WTC11 (cell line): Measurements from ENCODE around the gene TMEM260. TPM values are rescaled to one million over a fixed set of nuclear protein-coding genes. Genes with fewer than 3 reads are reported as not detected.
"Not testable (repeated sequence)": the region's sequence is repeated elsewhere in the genome, so short reads cannot be mapped to it uniquely, and the experiment has no call there.

Source experiments
- ATAC-seq: fragments of 200-7000 bp; cut with Tn5 transposase; 2 replicates; pipeline ENCODE4 v1.10.0; 2021; ENCODE audit warnings: mild to moderate bottlenecking, moderate library complexity
- CTCF ChIA-PET: fragments of 300-600 bp; sonication (Branson Sonifier 250); formaldehyde crosslinking; loops from one replicate; lab custom pipeline; 2021; ENCODE audit warnings: antibody characterized with exemption; lab: Charles Lee
- POLR2A ChIA-PET: fragments of 350-600 bp; sonication (Branson Sonifier 250); formaldehyde crosslinking; loops from one replicate; lab custom pipeline; 2021; ENCODE audit warnings: antibody characterized with exemption; lab: Charles Lee
- DNase-seq: peaks from one replicate; pipeline ENCODE4 v3.0.0; 2021; ENCODE audit warnings: low spot score
- H3K27ac Mint-ChIP-seq: 2 replicates; pipeline ENCODE4 v1.8.0; 2021; ENCODE audit warnings: mixed read lengths
- H3K27me3 Mint-ChIP-seq: 2 replicates; pipeline ENCODE4 v1.8.0; 2021; ENCODE audit warnings: low read depth, mild to moderate bottlenecking, moderate library complexity, mixed read lengths
- H3K36me3 Mint-ChIP-seq: 2 replicates; pipeline ENCODE4 v1.8.0; 2021; ENCODE audit warnings: mixed read lengths
- H3K4me1 Mint-ChIP-seq: 2 replicates; pipeline ENCODE4 v1.8.0; 2022; ENCODE audit warnings: mixed read lengths
- H3K4me3 Mint-ChIP-seq: 2 replicates; pipeline ENCODE4 v1.8.0; 2021; ENCODE audit warnings: mild to moderate bottlenecking, moderate library complexity, mixed read lengths
- H3K9me3 Mint-ChIP-seq: 2 replicates; pipeline ENCODE4 v1.8.0; 2021; ENCODE audit warnings: mixed read lengths
- IRF2 ChIP-seq: sonication (generic); formaldehyde crosslinking; IDR thresholded peaks from 2 replicates; pipeline ENCODE4 v1.8.0; 2022; ENCODE audit warnings: low read depth, missing genetic modification reagents, borderline replicate concordance
- NFE2L1 ChIP-seq: sonication (generic); formaldehyde crosslinking; IDR thresholded peaks from 2 replicates; pipeline ENCODE4 v1.8.1; 2023; ENCODE audit warnings: missing genetic modification reagents
- STAT6 ChIP-seq: sonication (generic); formaldehyde crosslinking; conservative IDR thresholded peaks from 2 replicates; pipeline ENCODE4 v1.8.1; 2023; ENCODE audit warnings: mild to moderate bottlenecking, low read depth, missing genetic modification reagents, moderate library complexity
- ZBTB43 ChIP-seq: sonication (generic); formaldehyde crosslinking; IDR thresholded peaks from 2 replicates; pipeline ENCODE4 v1.8.1; 2023; ENCODE audit warnings: mild to moderate bottlenecking, missing genetic modification reagents
- ZNF121 ChIP-seq: sonication (generic); formaldehyde crosslinking; IDR thresholded peaks from 2 replicates; pipeline ENCODE4 v1.8.0; 2023; ENCODE audit warnings: missing genetic modification reagents
- ZNF138 ChIP-seq: sonication (generic); formaldehyde crosslinking; conservative IDR thresholded peaks from 2 replicates; pipeline ENCODE4 v1.8.1; 2022; ENCODE audit warnings: mild to moderate bottlenecking, moderate library complexity, missing genetic modification reagents
- ZNF425 ChIP-seq: fragments of 250-450 bp; sonication (Bioruptor Pico); conservative IDR thresholded peaks from 2 replicates; pipeline ENCODE4 v1.9.0; 2021; ENCODE audit warnings: mild to moderate bottlenecking
- total RNA-seq: library from RNA; stranded (reverse); gene quantifications from 3 replicates; pipeline ENCODE4 v1.2.3, GENCODE V29; 2021

Gene TMEM260
- total RNA-seq, 1 experiment from 2014 or later = 17.9 TPM

- TF ChIP-seq ZBTB43 (CRISPR knock-in tag) (no peak), ZNF138 (no peak), ZNF425 (CRISPR knock-in tag) (no peak), IRF2 (no peak), ZNF121 (CRISPR knock-in tag) (no peak), NFE2L1 (CRISPR knock-in tag) (no peak), STAT6 (CRISPR knock-in tag) (no peak)
These were observed 115.0 kb downstream of the TMEM260 start (continued) for GRCh38 chr14:56694609-56695008.

- POLR2A ChIA-PET = interaction anchor here (0.7 to 0.9 kb wide), 2 partner anchors 9 to 275 kb away, joined by 3 to 5 read pairs; no protein-coding TSS in a partner anchor
- peaks cover 30% of the 10 kb centered on the region for H3K4me1 Mint-ChIP-seq
These were observed 115.6 kb downstream of the TMEM260 start for GRCh38 chr14:56695216-56695615.

More at GRCh38 chr14:56695216-56695615, 115.6 kb downstream of the TMEM260 start:
- H3K36me3 Mint-ChIP-seq, H3K27ac Mint-ChIP-seq, DNase-seq, H3K9me3 Mint-ChIP-seq, H3K4me3 Mint-ChIP-seq, CTCF ChIA-PET, ATAC-seq: not testable (repeated sequence)
- H3K27me3 Mint-ChIP-seq = peaks cover 23% of the 10 kb centered on the region

Other genes with a start within 250 kb of the TMEM260 start
- 30.1 to 34.4 TPM (median 32.5 TPM) in 3 replicates for gene OTX2, start 230.7 kb downstream of the TMEM260 start, total RNA-seq